ENCODE results near the gene AKAP8. TPM values are rescaled to one million over a fixed set of nuclear protein-coding genes. Genes with fewer than 3 reads are reported as not detected.

Gene AKAP8
- total and polyA plus RNA-seq, 2 of the 4 experiments (the other 2 are of a cell fraction) = 12.2 to 13.4 TPM

GRCh38 chr19:15424692-15425272, 45.2 kb upstream of the AKAP8 start:
- 98% methylated on average over 22 of the region's 38 CpGs; no CpG with 5 or more reads in 1 of the 2 experiments for WGBS, 2 experiments (ENCODE audit: extremely low coverage in 2 of 2, insufficient read length in 1 of 2)
- ChIA-PET POLR2A (ENCODE audit: unreplicated experiment) (no interaction called here), CTCF (no interaction called here)
- peak overlapping the region; percentile 42 for H2AK9ac ChIP-seq (replicated peaks; ENCODE audit: low read depth, low read length, poor library complexity)
- H3K14ac ChIP-seq (replicated peaks; ENCODE audit: low read depth, low read length) = no peak overlapping the region
- no peak overlapping the region for H3K56ac ChIP-seq (ENCODE audit: extremely low read depth, insufficient read depth, low read length)
- no peak overlapping the region for H2BK15ac ChIP-seq (ENCODE audit: low read depth, low read length)
- H3K4ac ChIP-seq (ENCODE audit: low read depth, low read length) = no peak overlapping the region
- no peak overlapping the region for H3K4me3 ChIP-seq (ENCODE audit: insufficient read depth, low read depth, low read length)
- no TSS peak for BruUV-seq (replicated peaks)
- no peak overlapping the region for H4K8ac ChIP-seq (ENCODE audit: low read depth in 2 of 2, low read length in 2 of 2)
- peaks cover 62% of the 10 kb centered on the region for H3K36me3 ChIP-seq (ENCODE audit: control insufficient read depth, insufficient read depth, low read length)
- H3K9me1 ChIP-seq (ENCODE audit: insufficient read depth, low read length) = 0 out of 2 replicates have a peak, but pooled peaks cover 3% of the 10 kb centered on the region
- in situ Hi-C loops (cut with MboI; ENCODE audit: low sequenced_read_pairs) = loop anchor here (25.0 kb wide), 2 partner anchors 763 to 862 kb away; partner anchors contain the start of genes AP1M1, FAM32A and NDUFB7
- H2BK120ac ChIP-seq (ENCODE audit: low read depth, low read length) = no peak overlapping the region
- H3K23ac ChIP-seq (ENCODE audit: low read depth, low read length) = no peak overlapping the region
- no peak overlapping the region for H3K4me2 ChIP-seq (ENCODE audit: low read depth, low read length)
- H4K5ac ChIP-seq (ENCODE audit: low read depth, low read length) = no peak overlapping the region
- dilution Hi-C loops (cut with HindIII; ENCODE audit: low sequenced_read_pairs, unreplicated experiment) = no loop called here
- no peak overlapping the region for H2AK5ac ChIP-seq (ENCODE audit: low read depth, low read length)
- no peak overlapping the region for H3K27ac ChIP-seq (ENCODE audit: insufficient read depth, low read length)
- no peak overlapping the region for H2BK20ac ChIP-seq (ENCODE audit: low read depth, low read length)
- no peak overlapping the region for H4K91ac ChIP-seq (ENCODE audit: insufficient read depth, low read depth, low read length)
- H3K27me3 ChIP-seq (ENCODE audit: control insufficient read depth, insufficient read depth, low read length) = no peaks in the 10 kb centered on the region
- no peak for DNase-seq
- H2BK5ac ChIP-seq (ENCODE audit: low read depth, low read length, poor library complexity, severe bottlenecking) = no peak overlapping the region
- intact Hi-C loops (cut with micrococcal nuclease) = no loop called here
- H2AFZ ChIP-seq (replicated peaks; ENCODE audit: low read length, poor library complexity) = no peak overlapping the region
- peaks cover 5% of the 10 kb centered on the region; the same call in 1 of the 2 replicates for H3K9me3 ChIP-seq (ENCODE audit: control insufficient read depth, insufficient read depth, low read length)
- no peak overlapping the region for H3K9ac ChIP-seq (ENCODE audit: low read depth, low read length)
- peaks cover 8 to 43% of the 10 kb centered on the region in 2 experiments for H3K79me1 ChIP-seq (ENCODE audit: low read depth in 1 of 2, low read length in 2 of 2)
- no peak for ATAC-seq (ENCODE audit: low read depth)
- H3K18ac ChIP-seq (ENCODE audit: low read depth, low read length) = no peak overlapping the region
- TF ChIP-seq USF2 (IDR thresholded peaks at IDR 0.05; ENCODE audit: low read depth, low read length) (no peak), CHD1 (IDR thresholded peaks at IDR 0.05; ENCODE audit: low read depth, low read length) (no peak), RFX5 (IDR thresholded peaks at IDR 0.05; ENCODE audit: low read depth, low read length) (no peak), CEBPB (IDR thresholded peaks at IDR 0.05; ENCODE audit: low read depth, low read length) (no peak), FOS (IDR thresholded peaks at IDR 0.05; ENCODE audit: low read depth, low read length) (no peak), ELK1 (IDR thresholded peaks at IDR 0.05; ENCODE audit: borderline replicate concordance, low read depth, low read length) (no peak), MAZ (IDR thresholded peaks at IDR 0.05; ENCODE audit: borderline replicate concordance, low read depth, low read length) (no peak), MAFK (IDR thresholded peaks at IDR 0.05; ENCODE audit: low read depth, low read length) (no peak), RAD21 (IDR thresholded peaks at IDR 0.05; ENCODE audit: low read length) (no peak), SMC3 (IDR thresholded peaks at IDR 0.05; ENCODE audit: low read depth, low read length) (no peak), NFE2L2 (IDR thresholded peaks at IDR 0.05; ENCODE audit: low read depth, low read length) (no peak), POLR2A (IDR thresholded peaks at IDR 0.05; ENCODE audit: low read depth, low read length) (no peak), MXI1 (IDR thresholded peaks at IDR 0.05; ENCODE audit: borderline replicate concordance, low read depth, low read length) (no peak), BHLHE40 (IDR thresholded peaks at IDR 0.05; ENCODE audit: low read depth, low read length) (no peak), CTCF (conservative IDR thresholded peaks at IDR 0.05; ENCODE audit: low read depth, low read length) (no peak), RCOR1 (IDR thresholded peaks at IDR 0.05; ENCODE audit: insufficient replicate concordance, low read length) (no peak)
- peaks cover 42% of the 10 kb centered on the region for H4K20me1 ChIP-seq (ENCODE audit: insufficient read depth, low read length)
- peaks cover 8% of the 10 kb centered on the region for H3K4me1 ChIP-seq (ENCODE audit: control insufficient read depth, insufficient read depth, low read length)

Data from IMR-90 (cell line).